D341Med (cell line): Measurements from ENCODE around the gene NPAS4.
"Not testable (repeated sequence)": the region's sequence is repeated elsewhere in the genome, so short reads cannot be mapped to it uniquely, and the experiment has no call there.

Experiments used
- DNase-seq: peaks from one replicate; pipeline ENCODE4 v3.0.0; 2012; ENCODE audit warnings: low spot score

NPAS4 gene

DNA sequence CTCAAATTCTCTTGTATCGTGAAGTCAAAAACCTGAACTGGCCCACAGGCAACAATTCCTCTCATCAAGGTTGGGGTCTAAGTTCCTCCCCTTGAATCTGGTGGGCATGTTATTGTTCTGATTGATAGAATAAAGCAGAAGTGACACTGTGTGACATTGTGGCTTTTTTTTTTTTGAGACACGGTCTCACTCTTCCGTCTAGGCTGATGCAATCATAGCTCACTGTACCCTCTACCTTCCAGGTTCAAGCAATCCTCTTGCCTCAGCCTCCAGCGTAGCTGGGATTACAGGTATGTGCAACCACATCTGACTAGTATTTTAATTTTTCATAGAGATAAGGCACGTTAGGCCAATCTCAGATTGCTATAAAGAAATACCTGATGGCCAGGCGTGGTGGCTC lies 37.0 kb downstream of the NPAS4 start:
- DNase-seq = no peak

DNA sequence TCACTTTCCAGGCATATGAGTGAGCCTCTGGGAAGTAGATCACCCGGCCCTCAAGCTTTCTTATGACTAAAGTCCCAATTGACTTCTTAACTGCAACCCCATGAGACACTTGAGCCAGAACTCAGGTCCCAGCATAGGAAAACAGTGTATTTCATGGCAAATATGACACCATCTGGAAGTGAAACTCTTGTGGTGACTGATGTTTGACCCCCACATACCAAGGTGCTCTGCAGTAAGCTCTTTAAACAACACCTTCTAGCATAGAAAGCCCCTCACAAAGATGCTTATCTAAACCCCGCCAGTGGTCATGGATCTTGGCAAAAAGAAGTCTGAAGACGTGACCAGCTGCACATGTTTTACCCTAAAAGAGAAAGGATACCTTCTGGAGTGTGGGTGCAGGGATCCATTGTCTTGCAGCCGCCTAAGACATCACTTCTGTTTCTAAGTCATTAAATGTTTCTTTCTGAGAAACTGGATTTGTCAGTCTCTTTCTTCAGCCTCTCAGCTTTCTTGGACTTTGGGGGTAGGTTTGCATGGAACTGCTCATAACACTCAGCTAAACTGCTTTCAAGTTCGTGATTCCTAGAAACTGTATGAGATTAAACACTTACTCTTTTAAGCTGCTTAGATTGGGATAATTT lies 38.4 kb downstream of the NPAS4 start:
- no peak for DNase-seq

DNA sequence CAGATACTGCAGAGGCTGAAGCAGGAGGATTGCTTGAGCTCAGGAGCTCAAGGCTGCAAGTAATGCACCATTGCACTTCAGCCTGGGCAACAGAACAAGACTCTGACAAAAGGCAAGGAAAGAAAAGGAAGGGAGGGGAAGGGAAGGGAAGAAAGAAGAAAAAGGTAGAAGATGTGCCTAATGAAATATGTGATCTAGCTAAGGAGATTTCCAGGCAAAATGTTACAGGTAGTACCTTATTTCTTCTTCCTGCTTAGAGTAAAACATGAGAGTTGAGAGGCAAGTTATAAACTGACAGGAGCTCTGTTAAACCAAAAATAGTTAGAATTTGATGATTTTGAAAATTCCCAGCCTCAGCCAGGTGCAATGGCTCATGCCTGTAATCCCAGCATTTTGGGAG lies 41.2 kb downstream of the NPAS4 start:
- no peak for DNase-seq

DNA sequence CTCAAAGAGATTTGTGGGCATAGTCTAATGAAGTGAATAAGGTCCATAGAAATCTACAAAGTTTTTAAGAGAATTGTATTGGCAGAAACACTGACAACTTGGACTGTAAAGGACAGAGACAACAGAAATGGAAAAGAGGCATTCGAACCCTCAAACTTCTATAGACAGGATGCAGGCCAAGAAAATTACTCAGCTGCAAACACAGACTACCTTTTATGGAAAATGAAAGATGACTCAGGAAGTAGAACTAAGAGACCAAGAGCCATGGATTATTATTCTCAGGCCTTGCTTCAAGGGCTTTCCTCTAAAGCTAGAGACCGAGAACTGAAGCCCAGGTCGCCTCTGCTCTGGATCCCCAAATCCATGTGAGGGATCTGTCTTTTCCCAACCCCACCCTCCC lies 42.1 kb downstream of the NPAS4 start:
- DNase-seq = no peak

DNA sequence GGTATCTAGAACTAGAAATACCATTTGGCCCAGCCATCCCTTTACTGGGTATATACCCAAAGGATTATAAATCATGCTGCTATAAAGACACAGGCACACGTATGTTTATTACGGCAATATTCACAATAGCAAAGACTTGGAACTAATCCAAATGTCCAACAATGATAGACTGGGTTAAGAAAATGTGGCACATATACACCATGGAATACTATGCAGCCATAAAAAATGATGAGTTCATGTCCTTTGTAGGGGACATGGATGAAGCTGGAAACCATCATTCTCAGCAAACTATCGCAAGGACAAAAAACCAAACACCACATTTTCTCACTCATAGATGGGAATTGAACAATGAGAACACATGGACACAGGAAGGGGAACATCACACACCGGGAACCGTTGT lies 43.3 kb downstream of the NPAS4 start:
- DNase-seq = not testable (repeated sequence)

DNA sequence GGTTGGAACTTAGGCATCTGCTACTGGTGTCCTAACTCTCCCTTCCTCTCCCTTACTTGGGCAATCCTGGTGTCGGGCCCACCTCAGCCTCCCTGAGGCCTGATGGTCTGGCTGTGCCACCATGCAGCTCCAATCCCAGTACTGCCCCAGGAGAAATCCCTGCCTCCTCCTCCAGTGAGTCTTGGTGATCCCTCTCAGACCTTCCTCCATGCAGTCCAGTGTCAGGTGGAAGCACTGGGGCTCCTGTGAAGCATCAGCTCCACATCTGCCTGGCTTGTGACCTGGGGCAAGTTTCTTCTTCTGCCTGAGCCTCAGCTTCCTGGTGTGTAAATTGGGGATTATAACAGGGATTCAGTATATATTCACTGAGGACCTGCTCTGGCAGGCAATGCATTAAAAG lies 44.1 kb downstream of the NPAS4 start:
- DNase-seq = no peak

DNA sequence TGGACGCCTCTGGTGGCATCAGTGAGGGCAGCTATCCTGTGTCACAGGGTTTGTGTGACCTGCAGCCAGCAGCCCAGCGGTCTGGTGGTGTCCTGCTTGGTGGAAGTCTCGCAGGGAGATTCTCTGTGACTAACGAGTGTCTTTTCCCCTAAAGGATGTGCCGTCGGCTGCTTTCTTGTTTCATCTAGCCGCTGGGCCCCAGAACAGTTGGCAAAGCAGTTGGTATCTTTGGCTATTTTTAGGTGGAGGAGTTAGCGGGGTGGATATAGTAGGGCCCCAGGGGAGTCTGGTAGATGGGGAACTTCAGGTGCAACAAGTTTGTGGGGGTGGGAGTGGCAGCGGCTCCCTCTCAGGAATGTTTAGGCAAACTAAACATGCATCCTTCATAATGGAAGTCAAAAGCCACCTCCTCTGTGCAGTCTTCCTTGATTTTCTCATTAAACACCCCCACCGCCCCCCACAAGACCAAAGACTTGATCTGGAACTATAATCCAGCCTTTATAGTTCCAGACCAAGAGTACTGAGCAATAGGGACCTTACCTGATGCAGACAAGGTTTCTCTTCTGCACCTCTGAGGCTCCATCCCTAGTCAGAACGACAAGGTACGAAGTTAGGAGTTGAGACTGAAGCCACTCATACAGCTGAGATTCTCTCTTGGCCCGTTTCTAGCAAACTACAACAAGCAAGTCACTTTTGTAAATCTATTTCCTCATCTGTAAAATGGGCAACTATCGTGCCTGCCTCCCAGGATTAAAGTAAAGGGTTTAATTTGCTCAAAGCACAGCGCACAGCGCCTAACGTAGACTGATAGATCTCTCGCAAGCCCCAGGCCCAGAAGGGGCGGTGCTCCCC lies 44.8 kb downstream of the NPAS4 start:
- DNase-seq = no peak

DNA sequence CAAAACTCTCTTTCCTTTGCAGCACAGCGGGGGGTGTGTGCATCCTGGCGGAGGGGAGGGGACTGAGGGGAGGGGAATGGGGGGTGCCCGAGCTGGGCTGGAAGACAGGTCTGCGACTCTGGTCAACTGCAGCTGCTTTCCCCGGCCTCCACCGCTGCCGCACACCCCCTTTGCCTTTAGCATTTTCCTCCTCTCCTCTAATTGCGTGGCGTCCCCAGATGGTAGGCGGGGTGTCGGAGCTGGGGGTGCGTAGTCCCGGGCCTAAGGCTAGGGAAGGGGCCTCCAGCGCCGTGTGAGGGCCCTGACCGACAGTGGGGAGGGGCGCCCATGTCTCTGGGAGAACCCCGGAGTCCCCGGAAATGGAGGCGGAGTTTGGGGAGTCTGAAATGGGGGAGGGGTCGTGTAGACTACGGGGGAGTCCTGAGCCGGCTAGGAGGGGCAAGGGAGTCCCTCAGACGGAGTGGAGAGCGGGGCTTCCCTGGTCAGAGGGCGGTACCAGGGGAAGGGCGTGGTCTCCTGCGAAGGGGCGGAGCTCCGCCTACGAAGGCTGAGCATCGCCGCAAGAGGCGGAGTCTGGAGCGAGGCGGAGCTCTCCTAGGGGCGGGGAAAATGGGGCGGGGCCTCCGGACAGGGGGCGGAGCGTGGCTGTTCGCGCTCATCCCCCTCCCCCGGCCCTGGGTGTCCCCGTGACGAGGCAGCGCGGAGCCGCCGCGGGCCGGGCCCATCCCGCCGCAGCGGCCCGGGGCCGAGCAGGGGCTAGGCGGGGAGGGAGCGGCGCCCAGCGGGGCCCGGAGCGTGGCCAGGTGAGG lies 45.6 kb downstream of the NPAS4 start, which contains the start of gene PELI3:
Gene PELI3, plus strand, starts transcription at position 681 of the 809 bp plus-strand sequence. CDS start 1,224 bp downstream, outside the sequence.
- DNase-seq = peak; percentile 98

DNA sequence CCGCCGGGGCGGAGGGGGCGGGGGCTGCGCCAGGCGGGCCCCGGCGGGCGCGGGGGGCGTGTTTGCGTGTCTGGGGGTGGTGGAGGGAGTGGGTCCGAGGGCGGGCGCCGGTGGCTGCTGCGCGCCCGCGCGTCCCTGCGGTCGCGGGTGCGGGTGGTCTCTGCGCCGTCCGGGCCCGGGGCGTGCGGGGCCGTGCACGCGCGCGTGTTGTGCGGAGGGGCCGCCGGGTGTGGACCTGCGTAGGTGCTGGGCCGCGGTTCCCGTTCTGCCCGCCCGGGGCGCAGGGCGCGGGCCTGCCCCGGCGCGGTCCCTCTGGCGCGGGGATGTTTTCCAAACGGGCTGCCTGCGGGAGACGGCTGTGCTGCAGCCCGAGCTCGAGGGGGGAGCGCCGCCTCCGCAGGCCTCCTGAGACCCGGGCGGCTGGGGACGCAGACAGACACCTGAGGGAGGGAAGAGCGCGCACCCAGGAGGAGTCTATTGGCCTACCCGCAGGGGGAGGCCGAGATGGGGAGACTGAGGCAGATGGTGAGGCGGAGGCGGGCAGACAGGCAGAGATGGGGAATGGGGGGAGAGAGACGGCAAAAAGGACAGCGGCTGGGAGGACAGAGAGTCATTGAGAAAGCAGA lies 46.3 kb downstream of the NPAS4 start:
- DNase-seq = peak; percentile 85

DNA sequence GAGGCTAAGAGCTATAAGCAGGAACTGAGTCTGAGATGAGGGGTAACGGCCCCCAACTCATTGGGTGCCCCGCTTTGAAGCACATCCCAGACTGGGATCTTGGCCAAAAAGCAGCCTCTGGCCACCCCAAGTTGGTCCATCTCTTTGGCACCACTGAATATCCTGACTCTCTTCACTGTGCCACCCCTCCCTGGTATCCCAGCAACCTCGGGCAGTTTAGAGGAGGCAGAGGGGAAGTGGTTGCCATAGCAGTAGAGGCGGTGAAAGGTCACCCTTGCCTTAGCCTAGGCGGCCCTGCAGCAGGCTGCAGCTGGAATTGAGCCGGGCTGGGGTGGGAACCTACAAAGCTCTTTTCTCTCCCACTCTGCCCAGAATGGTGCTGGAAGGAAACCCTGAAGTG lies 46.9 kb downstream of the NPAS4 start:
- DNase-seq = no peak

DNA sequence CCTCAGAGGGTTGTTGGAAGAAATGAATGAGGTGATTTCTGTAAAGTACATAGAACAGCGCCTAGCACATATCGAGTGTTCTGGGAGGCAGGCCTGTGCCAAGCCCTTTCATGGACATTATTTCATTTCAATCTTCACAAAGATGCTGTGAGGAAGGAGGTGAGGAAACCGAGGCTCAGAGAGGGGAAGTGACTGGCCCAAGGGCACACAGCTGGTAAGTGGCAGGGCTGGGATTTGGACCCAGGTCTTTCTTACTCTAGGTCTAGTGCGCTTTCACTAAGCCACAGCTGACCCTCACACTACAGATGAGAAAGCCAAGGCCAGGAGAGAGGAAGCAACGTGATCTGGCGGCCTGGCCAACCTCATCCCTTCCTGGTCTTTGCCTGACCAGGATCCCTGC lies 47.9 kb downstream of the NPAS4 start:
- DNase-seq = no peak

DNA sequence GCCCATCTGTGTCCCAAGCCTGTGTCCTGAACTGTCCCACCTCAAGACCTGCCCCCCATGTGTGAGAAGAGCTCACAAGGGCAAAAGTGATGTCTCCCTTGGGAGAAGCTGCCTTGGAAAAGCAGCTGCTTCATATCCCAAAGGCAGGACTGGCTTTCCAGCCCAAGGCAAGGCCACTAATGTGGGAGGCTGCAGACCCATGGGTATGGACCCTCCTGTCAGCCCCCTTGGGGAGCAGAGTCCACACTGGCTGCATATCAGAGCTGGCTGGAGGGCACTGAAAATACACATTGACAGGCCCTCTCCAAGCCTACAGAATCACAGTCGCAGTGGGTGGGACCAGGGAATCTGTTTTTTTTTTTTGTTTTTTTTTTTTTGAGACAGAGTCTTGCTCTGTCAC lies 48.6 kb downstream of the NPAS4 start:
- DNase-seq = no peak

DNA sequence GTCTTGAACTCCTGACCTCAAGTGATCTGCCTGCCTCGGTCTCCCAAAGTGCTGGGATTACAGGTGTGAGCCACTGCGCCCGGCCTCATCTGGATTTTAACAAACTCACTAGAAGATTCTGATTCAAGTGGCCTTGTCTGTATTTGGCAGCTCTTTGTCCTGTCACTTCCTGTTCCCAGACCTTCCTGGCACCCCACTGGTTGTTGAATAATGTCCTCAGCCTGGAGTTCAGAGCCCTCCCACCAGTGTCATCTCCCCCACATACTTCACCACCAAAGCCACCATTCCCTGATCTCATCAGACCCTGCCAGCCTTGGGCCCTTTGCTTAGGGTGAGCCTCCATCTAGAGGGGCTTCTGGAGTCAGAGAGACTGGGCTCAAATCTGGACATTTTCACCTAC lies 49.2 kb downstream of the NPAS4 start:
- DNase-seq = no peak

DNA sequence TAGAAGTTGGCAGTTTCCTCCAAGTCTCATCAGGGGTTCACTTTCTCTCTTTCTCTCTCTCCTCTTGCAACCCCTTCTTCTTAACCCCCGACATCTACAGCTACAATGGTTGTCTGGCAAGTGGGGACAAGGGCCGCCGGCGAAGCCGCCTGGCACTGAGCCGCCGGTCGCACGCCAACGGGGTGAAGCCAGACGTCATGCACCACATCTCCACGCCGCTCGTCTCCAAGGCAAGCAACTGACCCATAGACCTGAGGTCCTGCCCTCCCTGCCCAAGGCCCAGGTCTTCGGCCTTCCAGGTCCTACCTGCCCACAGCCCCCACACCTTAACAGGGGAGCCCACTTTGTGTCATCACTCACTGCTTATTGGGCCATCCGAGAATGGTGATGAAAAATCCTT lies 50.3 kb downstream of the NPAS4 start:
- no peak for DNase-seq

DNA sequence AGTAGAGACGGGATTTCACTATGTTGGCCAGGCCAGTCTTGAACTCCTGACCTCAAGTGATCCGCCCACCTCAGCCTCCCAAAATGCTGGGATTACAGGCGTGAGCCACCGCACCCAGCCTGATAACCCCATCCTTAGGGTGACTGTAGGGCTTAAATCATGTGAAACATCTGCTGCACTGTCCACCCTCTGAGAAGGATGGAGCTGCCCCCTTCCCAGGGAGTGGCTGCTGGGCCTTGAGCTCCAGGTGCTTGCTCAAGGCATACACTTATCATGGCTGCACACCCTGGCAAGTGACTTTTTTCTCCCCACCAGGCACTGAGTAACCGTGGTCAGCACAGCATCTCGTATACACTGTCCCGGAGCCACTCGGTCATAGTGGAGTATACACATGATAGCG lies 51.2 kb downstream of the NPAS4 start:
- DNase-seq = no peak

DNA sequence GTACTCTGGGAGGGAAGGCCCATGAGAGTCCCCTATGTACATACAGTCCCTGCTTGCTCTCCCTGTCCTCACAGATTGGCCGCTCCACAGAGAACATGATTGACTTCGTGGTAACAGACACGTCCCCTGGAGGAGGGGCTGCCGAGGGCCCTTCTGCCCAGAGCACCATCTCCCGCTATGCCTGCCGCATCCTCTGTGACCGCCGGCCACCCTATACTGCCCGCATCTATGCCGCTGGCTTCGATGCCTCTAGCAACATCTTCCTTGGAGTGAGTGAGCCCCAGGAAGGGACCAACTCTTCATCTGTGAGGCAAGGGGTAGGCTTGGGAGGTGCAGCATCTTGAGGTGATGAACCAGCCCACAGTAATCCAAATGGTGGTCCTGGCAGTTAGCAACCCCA lies 52.3 kb downstream of the NPAS4 start:
- DNase-seq = no peak

DNA sequence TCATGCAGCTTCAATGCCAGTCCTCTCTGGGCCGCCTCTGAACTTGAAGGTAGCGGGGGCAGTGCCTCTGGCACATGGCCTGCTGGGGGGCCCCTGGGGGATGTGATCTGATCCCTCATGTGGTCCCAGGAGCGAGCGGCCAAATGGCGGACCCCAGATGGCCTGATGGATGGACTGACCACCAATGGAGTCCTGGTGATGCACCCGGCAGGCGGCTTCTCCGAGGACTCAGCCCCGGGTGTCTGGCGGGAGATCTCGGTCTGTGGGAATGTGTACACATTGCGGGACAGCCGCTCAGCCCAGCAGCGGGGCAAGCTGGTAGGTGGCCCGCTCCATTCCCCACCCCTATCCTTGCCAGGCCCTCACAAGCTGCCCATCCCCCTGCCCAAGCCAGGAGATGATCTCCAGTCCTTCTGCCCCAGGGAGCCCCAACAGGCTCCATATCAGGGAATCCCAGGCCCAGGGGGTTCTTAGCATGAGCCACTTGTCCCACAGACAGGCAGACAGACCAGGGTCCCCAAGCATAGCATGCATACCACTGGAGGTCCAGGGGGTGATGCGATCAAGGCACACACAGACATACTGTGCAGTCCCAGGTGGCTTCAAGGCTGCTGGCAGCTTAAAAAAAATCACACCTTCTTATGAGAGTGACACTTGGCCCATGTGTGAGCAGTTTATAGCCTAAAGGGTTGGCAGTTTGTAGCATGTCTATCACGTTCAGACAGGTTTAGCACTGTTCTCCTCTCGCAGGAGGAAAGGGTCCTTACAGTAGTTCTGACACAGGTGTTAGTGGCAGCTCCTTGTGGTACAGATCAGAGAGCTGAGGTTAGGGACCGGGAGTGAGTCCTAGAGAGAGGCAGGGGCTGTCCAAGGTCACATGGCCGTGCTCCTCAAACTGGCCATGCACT lies 53.0 kb downstream of the NPAS4 start:
- DNase-seq = no peak

DNA sequence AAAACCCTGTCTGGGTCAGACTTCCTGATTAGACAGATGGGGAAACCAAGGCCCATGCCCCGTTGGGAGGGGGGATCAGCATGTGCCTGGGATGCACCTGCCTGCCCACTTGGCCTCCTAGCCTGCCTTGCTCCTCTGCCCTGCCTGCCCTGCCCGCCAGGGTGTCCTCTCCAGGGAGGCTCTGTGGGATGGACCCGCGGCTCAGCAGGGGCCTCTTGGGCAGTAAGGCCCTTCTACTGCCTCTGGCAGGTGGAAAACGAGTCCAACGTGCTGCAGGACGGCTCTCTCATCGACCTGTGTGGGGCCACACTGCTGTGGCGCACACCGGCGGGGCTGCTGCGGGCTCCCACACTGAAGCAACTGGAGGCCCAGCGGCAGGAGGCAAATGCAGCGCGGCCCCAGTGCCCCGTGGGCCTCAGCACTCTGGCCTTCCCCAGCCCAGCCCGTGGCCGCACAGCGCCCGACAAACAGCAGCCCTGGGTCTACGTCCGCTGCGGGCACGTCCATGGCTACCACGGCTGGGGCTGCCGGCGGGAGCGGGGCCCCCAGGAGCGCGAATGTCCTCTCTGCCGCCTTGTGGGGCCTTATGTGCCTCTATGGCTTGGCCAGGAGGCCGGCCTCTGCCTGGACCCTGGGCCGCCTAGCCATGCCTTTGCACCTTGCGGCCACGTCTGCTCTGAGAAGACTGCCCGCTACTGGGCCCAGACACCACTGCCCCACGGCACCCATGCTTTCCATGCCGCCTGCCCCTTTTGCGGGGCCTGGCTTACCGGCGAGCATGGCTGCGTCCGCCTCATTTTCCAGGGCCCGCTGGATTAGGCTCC lies 54.7 kb downstream of the NPAS4 start:
- DNase-seq = no peak
